Measurements from ENCODE around the gene SLC44A4.

The SLC44A4 gene

DNA sequence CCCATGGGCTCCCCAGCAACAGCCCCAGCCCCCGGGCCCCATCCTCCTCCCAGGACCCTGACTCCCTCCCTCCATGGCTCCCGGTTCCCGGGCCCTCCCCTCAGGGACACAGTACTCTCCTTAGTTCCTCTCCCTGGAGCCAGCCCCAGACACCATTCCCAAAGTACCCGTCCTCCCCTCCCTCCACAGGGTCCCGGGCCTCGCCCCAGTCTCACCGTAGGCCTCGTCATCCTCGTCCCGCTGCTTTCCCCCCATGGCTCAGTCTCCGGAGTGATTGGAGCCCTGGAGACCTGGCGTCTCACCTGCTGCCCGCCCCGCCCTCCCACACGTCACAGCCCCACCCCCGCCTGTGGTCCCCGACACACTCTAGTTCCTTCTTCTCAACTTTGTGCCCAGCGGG is at the start of gene SLC44A4:
SLC44A4 (minus strand) TSS at position 272 of the 400 bp plus-strand sequence; CDS start at position 255, 17 bp downstream.
- no peak within 1 kb of the TSS for H3K4me3 ChIP-seq (replicated peaks; ENCODE audit: low read depth, low read length)
- DNase-seq (ENCODE audit: low read depth), result no peak
- TF ChIP-seq, protein P1, sequence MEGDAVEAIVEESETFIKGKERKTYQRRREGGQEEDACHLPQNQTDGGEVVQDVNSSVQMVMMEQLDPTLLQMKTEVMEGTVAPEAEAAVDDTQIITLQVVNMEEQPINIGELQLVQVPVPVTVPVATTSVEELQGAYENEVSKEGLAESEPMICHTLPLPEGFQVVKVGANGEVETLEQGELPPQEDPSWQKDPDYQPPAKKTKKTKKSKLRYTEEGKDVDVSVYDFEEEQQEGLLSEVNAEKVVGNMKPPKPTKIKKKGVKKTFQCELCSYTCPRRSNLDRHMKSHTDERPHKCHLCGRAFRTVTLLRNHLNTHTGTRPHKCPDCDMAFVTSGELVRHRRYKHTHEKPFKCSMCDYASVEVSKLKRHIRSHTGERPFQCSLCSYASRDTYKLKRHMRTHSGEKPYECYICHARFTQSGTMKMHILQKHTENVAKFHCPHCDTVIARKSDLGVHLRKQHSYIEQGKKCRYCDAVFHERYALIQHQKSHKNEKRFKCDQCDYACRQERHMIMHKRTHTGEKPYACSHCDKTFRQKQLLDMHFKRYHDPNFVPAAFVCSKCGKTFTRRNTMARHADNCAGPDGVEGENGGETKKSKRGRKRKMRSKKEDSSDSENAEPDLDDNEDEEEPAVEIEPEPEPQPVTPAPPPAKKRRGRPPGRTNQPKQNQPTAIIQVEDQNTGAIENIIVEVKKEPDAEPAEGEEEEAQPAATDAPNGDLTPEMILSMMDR (IDR thresholded peaks at IDR 0.05; ENCODE audit: low read length, missing control alignments), result no peak

DNA sequence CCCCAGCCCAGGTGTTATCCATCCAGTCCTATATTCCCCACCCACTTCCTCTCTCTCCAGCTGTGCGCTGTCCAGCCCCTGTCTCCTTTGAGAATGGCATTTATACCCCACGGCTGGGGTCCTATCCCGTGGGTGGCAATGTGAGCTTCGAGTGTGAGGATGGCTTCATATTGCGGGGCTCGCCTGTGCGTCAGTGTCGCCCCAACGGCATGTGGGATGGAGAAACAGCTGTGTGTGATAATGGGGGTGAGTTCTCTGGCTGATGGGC is 49.8 kb upstream of the SLC44A4 start:
- DNase-seq (ENCODE audit: low read depth), result no peak
- H3K4me3 ChIP-seq (replicated peaks; ENCODE audit: low read depth, low read length), result no peak overlapping the region
- TF ChIP-seq, protein P1 (IDR thresholded peaks at IDR 0.05; ENCODE audit: low read length, missing control alignments), result no peak

DNA sequence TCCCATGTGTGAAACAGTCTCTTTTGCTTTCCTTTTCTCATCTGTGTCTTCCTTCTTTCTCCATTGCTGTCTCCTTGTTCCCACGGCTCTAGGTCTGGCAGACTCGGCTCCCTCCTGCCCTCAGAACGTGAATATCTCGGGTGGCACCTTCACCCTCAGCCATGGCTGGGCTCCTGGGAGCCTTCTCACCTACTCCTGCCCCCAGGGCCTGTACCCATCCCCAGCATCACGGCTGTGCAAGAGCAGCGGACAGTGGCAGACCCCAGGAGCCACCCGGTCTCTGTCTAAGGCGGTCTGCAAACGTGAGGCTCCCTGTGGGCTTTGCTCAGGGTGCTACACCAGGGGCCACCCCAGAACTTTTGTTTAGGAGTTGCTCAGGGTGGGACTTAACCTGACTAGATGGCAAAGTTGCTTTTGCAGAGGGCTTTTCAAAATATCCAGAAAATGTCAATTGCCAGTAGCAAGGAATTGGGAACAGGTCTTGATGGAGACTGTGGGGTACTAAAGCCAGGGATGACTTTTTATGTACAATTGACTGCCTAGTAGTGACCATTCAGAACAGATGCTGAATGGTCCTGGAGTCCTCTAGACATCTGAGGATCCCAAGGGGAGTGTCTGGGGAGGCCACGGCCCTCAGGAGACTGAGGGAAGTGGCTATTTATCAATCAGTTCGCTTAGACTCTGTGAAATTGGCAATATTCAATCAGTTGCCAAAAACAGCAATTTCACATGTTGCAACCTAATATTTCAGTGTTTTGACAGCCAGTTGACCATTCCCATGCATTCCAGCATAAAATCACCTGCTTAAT is 49.3 kb upstream of the SLC44A4 start:
- TF ChIP-seq, protein P1 (IDR thresholded peaks at IDR 0.05; ENCODE audit: low read length, missing control alignments), result no peak
- no peak overlapping the region for H3K4me3 ChIP-seq (replicated peaks; ENCODE audit: low read depth, low read length)
- no peak for DNase-seq (ENCODE audit: low read depth)

DNA sequence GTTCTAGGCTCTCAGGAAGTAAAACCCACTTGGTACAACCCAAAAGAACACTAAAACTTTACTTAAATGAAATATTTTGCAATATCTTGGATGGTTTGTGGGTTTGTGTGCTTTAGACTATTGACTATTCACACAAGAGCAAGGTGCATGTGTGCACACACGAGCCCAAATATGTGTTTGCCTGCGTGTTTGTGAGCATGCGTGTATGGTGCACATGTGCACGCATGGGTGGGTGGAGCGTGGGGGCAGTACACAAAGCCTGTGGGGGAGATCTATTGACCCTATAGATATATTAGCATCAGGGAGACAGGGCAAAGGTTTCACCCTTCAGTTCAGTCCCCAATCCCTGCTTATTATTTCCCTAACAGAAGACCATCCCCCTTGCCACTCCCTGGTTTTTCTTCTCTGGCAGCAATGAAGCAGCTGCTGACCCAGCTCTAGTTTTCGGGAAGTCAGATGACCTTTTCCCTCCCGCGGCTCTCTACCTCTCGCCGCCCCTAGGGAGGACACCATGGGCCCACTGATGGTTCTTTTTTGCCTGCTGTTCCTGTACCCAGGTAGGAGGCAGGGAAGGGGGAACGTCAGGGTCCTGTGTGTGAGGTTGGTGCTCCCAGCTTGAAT is 48.6 kb upstream of the SLC44A4 start, which contains the start of gene C2:
C2 (plus strand) TSS at position 476 of the 621 bp plus-strand sequence; CDS start at position 512, 36 bp downstream.
- TF ChIP-seq, protein P1 (IDR thresholded peaks at IDR 0.05; ENCODE audit: low read length, missing control alignments), result no peak
- DNase-seq (ENCODE audit: low read depth), result no peak
- H3K4me3 ChIP-seq (replicated peaks; ENCODE audit: low read depth, low read length), result no peak within 1 kb of the TSS

DNA sequence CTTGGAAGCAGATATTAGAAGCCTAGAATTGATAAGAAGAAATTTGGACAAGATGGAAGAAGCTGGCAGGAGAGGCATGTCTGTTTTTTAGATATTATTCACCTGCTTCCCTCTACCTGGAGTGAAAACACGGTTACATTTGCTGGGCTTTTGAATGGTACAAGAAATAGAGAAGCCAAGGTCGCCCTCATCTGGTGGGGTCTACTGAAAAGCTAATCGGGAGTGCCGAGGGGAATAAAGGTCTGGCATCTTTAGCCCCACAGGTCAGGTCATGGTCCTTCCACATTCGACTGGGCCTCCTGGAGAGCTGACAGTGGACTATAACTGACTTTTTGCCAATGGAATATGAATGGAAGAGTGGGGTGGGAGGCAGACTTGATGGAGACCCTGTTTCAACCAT is 44.1 kb upstream of the SLC44A4 start:
- H3K4me3 ChIP-seq (replicated peaks; ENCODE audit: low read depth, low read length), result no peak overlapping the region
- DNase-seq (ENCODE audit: low read depth), result peak; percentile 29
- TF ChIP-seq, protein P1 (IDR thresholded peaks at IDR 0.05; ENCODE audit: low read length, missing control alignments), result peak; percentile 26

DNA sequence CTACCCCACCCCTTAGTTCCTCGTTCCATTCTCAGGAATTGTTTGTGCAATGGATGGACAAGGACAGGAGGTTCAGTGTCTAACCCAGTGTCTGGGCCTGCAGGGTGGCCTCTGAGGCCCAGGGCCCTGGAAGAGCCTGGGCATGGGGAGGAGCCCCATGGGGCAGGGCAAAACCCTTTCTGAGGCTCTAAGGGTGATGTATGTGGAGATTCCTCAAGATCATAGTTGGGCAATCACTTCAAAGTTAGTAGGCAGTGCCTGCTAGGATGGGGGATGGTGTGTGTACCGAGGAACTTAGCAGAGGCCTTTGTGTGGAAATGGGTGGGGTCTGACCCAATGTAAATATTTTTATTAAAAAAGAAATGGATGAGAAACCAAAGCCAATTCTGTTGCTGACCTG is 42.0 kb upstream of the SLC44A4 start:
- DNase-seq (ENCODE audit: low read depth), result peak; percentile 25
- TF ChIP-seq, protein P1 (IDR thresholded peaks at IDR 0.05; ENCODE audit: low read length, missing control alignments), result no peak
- H3K4me3 ChIP-seq (replicated peaks; ENCODE audit: low read depth, low read length), result no peak overlapping the region
